Activated CD4-positive, alpha-beta T cell treated with anti-CD3 and anti-CD28 coated beads, Interleukin-2, amount 50 U/mL, for 4 hours (primary cell): ENCODE data around the gene ACTN1.

ENCODE experiments used
- DNase-seq, 2 experiments: peaks; one replicate each; pipeline ENCODE4 v3.0.0-alpha.2; 2020

Gene ACTN1

GRCh38 chr14:68908201-68908600, 70.9 kb downstream of the ACTN1 start:
- DNase-seq, result no peak

GRCh38 chr14:68906439-68906838, 72.7 kb downstream of the ACTN1 start:
- DNase-seq, result no peak

- no peak for DNase-seq
Measured at GRCh38 chr14:68905107-68905895, 73.8 kb downstream of the ACTN1 start.

GRCh38 chr14:68902357-68902756, 76.7 kb downstream of the ACTN1 start:
- DNase-seq, result no peak

- DNase-seq, result no peak
Measured at GRCh38 chr14:68899033-68899603, 80.0 kb downstream of the ACTN1 start.

- no peak for DNase-seq
Measured at GRCh38 chr14:68898248-68899032, 80.7 kb downstream of the ACTN1 start.

GRCh38 chr14:68897559-68898155, 81.4 kb downstream of the ACTN1 start:
- no peak for DNase-seq

GRCh38 chr14:68896132-68896531, 83.0 kb downstream of the ACTN1 start:
- no peak for DNase-seq

- no peak for DNase-seq
Measured at GRCh38 chr14:68894802-68895703, 84.0 kb downstream of the ACTN1 start.

- no peak for DNase-seq
Measured at GRCh38 chr14:68894123-68894522, 85.0 kb downstream of the ACTN1 start.

- DNase-seq, result no peak
Measured at GRCh38 chr14:68893566-68893965, 85.5 kb downstream of the ACTN1 start.

GRCh38 chr14:68892961-68893360, 86.1 kb downstream of the ACTN1 start:
- no peak for DNase-seq

GRCh38 chr14:68891851-68892660, 87.0 kb downstream of the ACTN1 start:
- no peak for DNase-seq

- DNase-seq, result no peak
Measured at GRCh38 chr14:68890173-68890931, 88.8 kb downstream of the ACTN1 start.

- DNase-seq, result no peak
Measured at GRCh38 chr14:68888883-68889282, 90.2 kb downstream of the ACTN1 start.

- DNase-seq, result no peak
Measured at GRCh38 chr14:68888025-68888850, 90.9 kb downstream of the ACTN1 start.

- no peak for DNase-seq
Measured at GRCh38 chr14:68886109-68886434, 93.0 kb downstream of the ACTN1 start.

GRCh38 chr14:68885226-68886108, 93.6 kb downstream of the ACTN1 start:
- DNase-seq, result no peak
